Measurements from ENCODE around the gene TRPM3.

DNA sequence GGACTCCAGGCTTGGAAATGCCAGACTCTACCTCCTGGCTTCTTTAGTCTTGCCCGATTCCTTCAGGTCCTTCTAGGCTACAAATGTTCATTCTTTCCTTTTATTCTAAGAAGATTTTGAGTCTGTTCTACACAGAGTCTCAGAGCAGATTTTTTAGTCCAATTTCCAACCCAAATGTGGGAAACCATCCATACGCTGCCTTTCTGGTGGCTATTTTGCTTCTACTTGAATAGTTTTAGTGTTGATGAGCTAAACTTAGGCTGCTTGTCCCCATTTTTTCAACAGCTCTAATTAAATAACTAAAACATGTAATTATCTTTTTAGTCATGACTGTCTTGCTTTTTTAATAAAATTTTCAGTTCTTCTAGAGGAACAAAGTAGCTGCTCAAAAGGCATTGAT, 594.5 kb downstream of the TRPM3 start:
- TF ChIP-seq TCF12 (IDR thresholded peaks at IDR 0.05; ENCODE audit: low read depth, low read length) (no peak), SP1 (IDR thresholded peaks at IDR 0.05; ENCODE audit: low read depth, low read length) (no peak), SP2 (IDR thresholded peaks at IDR 0.05; ENCODE audit: low read length) (no peak), BRCA1 (IDR thresholded peaks at IDR 0.05; ENCODE audit: low read depth, low read length) (no peak)
- TF ChIP-seq, protein P1, sequence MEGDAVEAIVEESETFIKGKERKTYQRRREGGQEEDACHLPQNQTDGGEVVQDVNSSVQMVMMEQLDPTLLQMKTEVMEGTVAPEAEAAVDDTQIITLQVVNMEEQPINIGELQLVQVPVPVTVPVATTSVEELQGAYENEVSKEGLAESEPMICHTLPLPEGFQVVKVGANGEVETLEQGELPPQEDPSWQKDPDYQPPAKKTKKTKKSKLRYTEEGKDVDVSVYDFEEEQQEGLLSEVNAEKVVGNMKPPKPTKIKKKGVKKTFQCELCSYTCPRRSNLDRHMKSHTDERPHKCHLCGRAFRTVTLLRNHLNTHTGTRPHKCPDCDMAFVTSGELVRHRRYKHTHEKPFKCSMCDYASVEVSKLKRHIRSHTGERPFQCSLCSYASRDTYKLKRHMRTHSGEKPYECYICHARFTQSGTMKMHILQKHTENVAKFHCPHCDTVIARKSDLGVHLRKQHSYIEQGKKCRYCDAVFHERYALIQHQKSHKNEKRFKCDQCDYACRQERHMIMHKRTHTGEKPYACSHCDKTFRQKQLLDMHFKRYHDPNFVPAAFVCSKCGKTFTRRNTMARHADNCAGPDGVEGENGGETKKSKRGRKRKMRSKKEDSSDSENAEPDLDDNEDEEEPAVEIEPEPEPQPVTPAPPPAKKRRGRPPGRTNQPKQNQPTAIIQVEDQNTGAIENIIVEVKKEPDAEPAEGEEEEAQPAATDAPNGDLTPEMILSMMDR (IDR thresholded peaks at IDR 0.05; ENCODE audit: control extremely low read depth in 1 of 3, insufficient read depth in 1 of 3, low read depth in 1 of 3, low read length in 3 of 3) = no peak
- TF ChIP-seq, protein P2, sequence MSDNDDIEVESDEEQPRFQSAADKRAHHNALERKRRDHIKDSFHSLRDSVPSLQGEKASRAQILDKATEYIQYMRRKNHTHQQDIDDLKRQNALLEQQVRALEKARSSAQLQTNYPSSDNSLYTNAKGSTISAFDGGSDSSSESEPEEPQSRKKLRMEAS (IDR thresholded peaks at IDR 0.05) = no peak

All from H1 (cell line).